Measurements from ENCODE around the gene SEC14L6.

GRCh38 chr22:30561402-30562189 is 15.1 kb upstream of the SEC14L6 start:
- TF ChIP-seq POLR2A (IDR thresholded peaks at IDR 0.05; ENCODE audit: low read depth, low read length) (no peak), POLR2AphosphoS5 (IDR thresholded peaks at IDR 0.05; ENCODE audit: low read depth, low read length) (no peak)
